ENCODE data around the gene ZNF148.
"Not testable (repeated sequence)": the region's sequence is repeated elsewhere in the genome, so short reads cannot be mapped to it uniquely, and the experiment has no call there.

ZNF148 gene, protein sequence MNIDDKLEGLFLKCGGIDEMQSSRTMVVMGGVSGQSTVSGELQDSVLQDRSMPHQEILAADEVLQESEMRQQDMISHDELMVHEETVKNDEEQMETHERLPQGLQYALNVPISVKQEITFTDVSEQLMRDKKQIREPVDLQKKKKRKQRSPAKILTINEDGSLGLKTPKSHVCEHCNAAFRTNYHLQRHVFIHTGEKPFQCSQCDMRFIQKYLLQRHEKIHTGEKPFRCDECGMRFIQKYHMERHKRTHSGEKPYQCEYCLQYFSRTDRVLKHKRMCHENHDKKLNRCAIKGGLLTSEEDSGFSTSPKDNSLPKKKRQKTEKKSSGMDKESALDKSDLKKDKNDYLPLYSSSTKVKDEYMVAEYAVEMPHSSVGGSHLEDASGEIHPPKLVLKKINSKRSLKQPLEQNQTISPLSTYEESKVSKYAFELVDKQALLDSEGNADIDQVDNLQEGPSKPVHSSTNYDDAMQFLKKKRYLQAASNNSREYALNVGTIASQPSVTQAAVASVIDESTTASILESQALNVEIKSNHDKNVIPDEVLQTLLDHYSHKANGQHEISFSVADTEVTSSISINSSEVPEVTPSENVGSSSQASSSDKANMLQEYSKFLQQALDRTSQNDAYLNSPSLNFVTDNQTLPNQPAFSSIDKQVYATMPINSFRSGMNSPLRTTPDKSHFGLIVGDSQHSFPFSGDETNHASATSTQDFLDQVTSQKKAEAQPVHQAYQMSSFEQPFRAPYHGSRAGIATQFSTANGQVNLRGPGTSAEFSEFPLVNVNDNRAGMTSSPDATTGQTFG

DNA sequence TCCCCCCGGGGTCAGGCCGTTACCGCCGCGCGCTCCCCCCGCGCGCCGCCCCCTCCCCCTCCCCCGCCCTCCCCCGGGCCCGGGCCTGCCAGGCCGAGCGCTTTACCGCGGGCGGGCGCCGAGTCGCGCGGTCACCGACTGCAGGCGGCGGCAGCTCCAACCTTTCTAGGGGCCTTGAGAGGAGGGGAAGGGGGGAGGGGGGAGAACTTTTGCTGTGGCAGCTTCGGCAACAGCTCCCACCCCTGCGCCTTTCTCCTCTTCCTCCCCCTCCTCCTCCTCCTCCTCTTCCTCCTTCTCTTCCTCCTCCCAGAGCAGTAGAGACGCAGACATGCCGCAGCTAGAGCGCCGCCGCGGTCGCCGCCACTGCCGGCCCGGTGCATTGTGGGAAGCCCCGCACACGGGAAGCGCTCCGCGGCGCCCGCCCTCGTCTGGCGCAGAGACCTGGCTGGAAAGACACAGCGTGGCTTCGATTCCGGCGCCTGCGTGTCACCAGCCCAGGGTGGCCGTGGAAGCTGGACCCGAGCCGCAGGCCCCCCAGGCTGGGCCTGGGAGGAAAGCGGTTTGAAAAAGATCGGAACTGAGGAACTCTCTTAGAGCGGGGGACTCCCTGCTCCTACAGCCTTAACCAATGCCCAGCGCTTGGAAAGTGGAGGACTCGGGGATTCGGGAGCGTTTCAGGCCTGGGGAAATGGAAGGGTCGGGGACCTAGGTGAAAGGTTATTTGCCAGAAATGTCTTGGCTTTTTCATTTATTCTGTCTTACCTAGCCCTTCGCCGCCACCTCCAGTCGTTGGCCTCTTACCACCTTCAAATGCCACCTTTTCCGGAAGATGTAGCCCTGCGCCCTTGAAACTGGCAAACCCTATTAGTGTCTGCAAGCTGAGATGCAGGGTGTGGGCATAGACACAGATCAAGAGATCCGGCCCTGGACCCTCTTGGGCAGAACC is at the start of gene ZNF148:
TSS of gene ZNF148 (minus strand) at position 330 of the 946 bp plus-strand sequence. CDS start 61,685 bp downstream, outside the sequence.
- DNase-seq (ENCODE audit: low read depth): peak; percentile 92

DNA sequence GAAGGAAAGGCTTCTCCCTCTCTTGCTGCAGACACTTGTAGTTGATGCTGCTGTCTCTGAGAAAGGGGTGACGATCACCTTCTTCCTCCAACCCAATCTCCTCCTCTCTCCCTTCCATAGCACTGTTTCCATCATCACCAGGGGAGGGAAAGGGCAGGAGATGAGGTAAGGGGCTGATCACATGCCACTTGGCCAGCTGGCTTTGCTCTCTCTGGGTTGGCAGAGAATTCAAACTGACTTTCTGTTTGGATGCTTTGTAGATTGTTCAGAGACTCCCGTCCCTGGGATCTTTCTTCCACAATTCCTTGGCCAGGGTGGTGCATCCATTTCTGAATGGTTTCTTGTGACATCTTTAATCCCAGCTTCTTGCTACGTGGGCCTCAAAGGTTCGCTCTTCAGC is 43.2 kb upstream of the ZNF148 start:
- no peak for DNase-seq (ENCODE audit: low read depth)

GRCh38 chr3:125416235-125416634 is 41.1 kb upstream of the ZNF148 start:
- DNase-seq (ENCODE audit: low read depth): no peak

GRCh38 chr3:125414669-125415068 is 39.5 kb upstream of the ZNF148 start:
- DNase-seq (ENCODE audit: low read depth): no peak

- no peak for DNase-seq (ENCODE audit: low read depth)
Observed at GRCh38 chr3:125410922-125411321, 35.8 kb upstream of the ZNF148 start.

DNA sequence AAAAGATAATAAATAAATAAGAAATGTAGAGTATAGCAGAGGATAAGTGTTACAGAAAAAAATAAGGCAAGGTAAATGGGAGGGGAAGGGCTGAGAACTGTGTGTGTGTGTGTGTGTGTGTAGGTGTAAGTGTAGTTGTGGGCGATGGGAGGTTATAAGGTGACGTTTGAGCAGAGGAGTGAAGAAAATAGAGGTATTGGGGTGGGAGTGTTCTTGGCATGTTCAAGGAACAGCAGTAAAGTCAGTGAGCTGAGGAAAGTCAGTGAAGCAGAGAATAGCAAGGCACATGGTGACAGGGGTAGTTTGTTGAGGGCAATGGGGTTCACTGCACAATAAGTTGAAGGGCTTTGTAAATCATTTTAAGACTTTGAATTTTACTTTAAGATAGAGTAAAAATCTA is 30.9 kb upstream of the ZNF148 start:
- no peak for DNase-seq (ENCODE audit: low read depth)

DNA sequence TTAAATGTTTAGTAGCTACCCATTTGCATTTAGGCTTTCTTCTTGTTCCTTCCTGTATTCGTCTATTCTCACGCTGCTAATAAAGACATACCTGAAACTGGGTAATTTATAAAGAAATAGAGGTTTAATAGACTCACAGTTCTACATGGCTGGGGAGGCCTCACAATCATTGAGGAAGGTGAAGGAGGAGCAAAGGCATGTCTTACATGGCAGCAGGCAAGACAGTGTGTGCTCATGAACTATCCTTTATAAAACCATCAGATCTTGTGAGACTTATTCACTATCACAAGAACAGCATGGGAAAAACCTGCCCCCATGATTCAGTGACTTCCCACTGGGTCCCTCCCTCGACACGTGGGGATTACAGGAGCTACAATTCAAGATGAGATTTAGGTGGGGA is 30.4 kb upstream of the ZNF148 start:
- DNase-seq (ENCODE audit: low read depth): not testable (repeated sequence)

DNA sequence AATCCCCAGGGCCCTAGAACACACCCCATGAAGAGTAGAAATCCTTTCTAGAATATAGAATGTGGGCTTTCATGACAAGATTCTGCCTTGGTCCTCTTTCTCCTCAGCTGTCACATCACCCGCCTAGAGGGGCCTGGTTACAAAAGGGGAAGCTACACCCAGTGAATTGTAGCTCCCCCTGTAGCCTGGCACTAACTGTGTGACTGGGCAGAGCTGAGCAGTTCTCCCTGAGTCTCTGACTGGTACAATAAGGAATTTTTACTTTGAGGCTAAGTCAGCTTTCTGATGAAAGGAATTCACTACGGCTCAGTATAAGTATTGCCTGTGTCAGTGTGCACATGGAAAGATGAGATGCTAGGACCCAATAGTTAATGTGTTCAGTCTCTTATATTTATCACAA is 28.7 kb upstream of the ZNF148 start:
- DNase-seq (ENCODE audit: low read depth): no peak

- no peak for DNase-seq (ENCODE audit: low read depth)
Observed at GRCh38 chr3:125402639-125403038, 27.5 kb upstream of the ZNF148 start.

DNA sequence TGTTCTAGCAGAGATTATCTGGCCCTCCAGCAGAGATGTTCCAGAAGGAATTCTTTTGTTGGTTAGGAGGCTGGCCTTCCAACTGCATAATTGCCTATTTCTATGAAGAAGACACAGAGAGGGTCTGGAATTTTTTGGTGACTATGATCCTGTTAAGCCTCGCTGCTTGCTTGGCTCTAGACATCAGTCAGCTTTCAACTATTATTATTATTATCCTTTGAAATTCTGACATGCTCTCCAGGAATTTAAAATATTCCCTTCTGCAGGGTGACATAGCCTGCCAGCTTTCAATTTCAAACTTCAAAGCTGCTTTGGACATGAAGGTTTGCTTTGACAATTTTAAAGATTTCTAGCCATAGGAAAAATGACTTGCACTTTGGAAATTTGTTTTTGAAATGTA is 26.3 kb upstream of the ZNF148 start:
- no peak for DNase-seq (ENCODE audit: low read depth)

DNA sequence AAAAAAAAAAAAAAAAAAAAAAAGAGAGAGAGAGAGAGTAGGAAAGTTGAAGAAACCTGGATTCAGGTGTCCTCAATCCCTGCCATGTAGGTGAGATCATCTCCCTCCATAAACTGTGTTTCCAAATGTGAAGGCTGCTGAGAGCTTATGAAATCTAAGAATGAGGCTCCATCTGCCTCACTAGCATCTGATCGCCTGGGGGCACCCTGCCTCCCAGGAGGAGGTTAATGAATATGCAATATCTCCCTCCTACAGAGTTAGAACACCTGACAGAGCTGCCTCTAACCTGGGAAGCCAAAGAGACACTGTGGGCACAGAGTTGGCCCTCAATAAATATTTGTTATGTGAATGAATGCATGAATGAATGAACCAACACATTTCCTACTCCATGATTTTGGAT is 23.8 kb upstream of the ZNF148 start:
- DNase-seq (ENCODE audit: low read depth): no peak

GRCh38 chr3:125395091-125395490 is 20.0 kb upstream of the ZNF148 start:
- DNase-seq (ENCODE audit: low read depth): no peak

GRCh38 chr3:125394406-125394805 is 19.3 kb upstream of the ZNF148 start:
- no peak for DNase-seq (ENCODE audit: low read depth)

GRCh38 chr3:125389282-125389681 is 14.2 kb upstream of the ZNF148 start:
- DNase-seq (ENCODE audit: low read depth): no peak

DNA sequence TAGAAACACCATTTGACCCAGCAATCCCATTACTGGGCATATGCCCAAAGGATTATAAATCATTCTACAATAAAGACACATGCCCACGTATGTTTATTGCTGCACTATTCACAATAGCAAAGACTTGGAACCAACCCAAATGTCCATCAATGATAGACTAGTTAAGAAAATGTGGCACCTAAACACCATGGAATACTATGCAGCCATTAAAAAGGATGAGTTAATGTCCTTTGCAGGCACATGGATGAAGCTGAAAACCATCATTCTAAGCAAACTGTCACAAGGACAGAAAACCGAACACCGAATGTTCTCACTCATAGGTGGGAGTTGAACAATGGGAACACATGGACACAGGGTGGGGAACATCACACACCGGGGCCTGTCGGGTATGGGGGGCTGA is 13.2 kb upstream of the ZNF148 start:
- not testable (repeated sequence) for DNase-seq (ENCODE audit: low read depth)

DNA sequence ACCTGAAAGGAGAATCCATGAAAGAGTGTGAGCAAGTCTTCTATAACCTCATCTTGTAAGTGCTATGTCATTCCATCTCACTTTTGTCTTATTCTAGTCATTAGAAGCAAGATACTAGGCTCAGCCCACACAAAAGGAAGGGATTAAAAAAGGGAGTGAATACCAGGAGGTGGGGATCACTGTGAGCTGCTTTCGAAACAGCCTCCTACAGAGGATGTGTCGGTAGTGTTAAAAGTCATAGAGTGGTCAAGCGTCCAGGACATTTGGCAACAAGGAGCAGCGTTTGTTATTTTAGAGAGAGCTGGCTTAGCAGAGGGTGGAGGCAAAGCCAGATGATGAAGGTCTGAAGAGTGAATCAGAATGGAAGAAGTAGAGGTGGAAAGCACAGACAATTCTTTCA is 11.7 kb upstream of the ZNF148 start:
- DNase-seq (ENCODE audit: low read depth): peak; percentile 83

GRCh38 chr3:125383744-125384143 is 8.6 kb upstream of the ZNF148 start:
- no peak for DNase-seq (ENCODE audit: low read depth)

GRCh38 chr3:125382298-125382697 is 7.2 kb upstream of the ZNF148 start:
- no peak for DNase-seq (ENCODE audit: low read depth)

DNA sequence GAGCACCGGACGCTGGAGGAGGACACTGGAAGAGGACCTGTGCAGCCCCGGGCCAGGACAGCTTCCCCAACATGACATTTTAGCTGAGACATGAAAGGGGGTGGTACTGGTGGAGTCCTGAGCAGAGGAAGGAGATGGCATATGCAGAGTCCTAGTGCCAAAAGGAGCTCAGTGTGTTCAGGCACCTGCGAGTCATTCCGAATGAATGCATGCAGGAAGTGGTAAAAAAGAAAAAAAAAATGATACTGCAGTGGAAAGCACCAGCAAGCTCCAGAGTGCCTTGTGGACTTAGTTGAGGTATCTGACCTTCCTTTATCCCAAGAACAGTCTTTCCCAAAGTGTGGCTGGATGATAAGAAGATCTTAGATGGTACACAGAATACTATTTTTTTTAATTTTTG is 6.6 kb upstream of the ZNF148 start:
- DNase-seq (ENCODE audit: low read depth): no peak

DNA sequence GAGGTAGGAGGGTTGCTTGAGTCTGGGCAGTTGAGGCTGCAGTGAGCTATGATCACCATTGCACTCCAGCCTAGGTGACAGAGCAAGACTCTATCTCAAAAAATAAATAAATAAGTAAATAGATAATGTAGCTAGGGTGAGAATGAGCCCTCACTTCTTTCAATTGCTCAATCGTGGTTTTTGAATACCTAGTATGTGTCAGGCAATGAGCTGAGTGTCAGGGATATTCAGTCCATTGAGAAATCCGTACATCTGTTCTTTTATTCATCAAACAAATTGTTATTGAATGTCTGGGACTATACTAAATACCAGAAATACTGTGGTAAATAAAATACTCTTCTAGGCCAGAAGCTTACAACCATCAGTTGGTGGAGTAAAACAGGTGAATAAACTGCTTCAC is 6.2 kb upstream of the ZNF148 start:
- no peak for DNase-seq (ENCODE audit: low read depth)

- no peak for DNase-seq (ENCODE audit: low read depth)
Observed at GRCh38 chr3:125379483-125379882, 4.4 kb upstream of the ZNF148 start.

- DNase-seq (ENCODE audit: low read depth): no peak
Observed at GRCh38 chr3:125378762-125379161, 3.6 kb upstream of the ZNF148 start.
